Measurements from ENCODE around the gene THADA.

The THADA gene

GRCh38 chr2:43226955-43227829 lies 368.6 kb downstream of the THADA start:
- H3K27me3 ChIP-seq (ENCODE audit: control insufficient read depth, low read length) = no peaks in the 10 kb centered on the region
- H3K9me3 ChIP-seq (ENCODE audit: control insufficient read depth, insufficient read depth, low read length) = no peaks in the 10 kb centered on the region
- H3K36me3 ChIP-seq (ENCODE audit: control insufficient read depth, low read length) = peaks cover 66% of the 10 kb centered on the region
- H3K4me3 ChIP-seq (ENCODE audit: low read length) = peak overlapping the region; percentile 93
- H3F3A ChIP-seq (ENCODE audit: control insufficient read depth, insufficient read depth) = peaks cover 49% of the 10 kb centered on the region
- H3K79me2 ChIP-seq (ENCODE audit: control insufficient read depth, low read length) = peaks cover 63% of the 10 kb centered on the region
- H4K20me1 ChIP-seq (ENCODE audit: control insufficient read depth, insufficient read depth, low read depth, low read length) = peaks cover 7% of the 10 kb centered on the region; the same call in 1 of the 2 replicates
- TF ChIP-seq CTCF (IDR thresholded peaks at IDR 0.05; ENCODE audit: low read depth, low read length, poor library complexity, severe bottlenecking) = peak; percentile 55
- no peak for TF ChIP-seq EZH2phosphoT487 (IDR thresholded peaks at IDR 0.05; ENCODE audit: borderline replicate concordance, low read length)
- H3K9me2 ChIP-seq (replicated peaks; ENCODE audit: control insufficient read depth, low read length) = no peaks in the 10 kb centered on the region
- peaks cover 57% of the 10 kb centered on the region for H3K4me1 ChIP-seq (ENCODE audit: control insufficient read depth, low read length)
- H3K27ac ChIP-seq (ENCODE audit: low read depth, low read length) = peak overlapping the region; percentile 95
- H3K4me2 ChIP-seq (ENCODE audit: low read length) = peak overlapping the region; percentile 87

GRCh38 chr2:43226558-43226954 lies 369.3 kb downstream of the THADA start, which contains the start of gene ZFP36L2:
Gene ZFP36L2, minus strand, starts transcription at chr2:43226606. Its CDS starts 291 bp downstream, at chr2:43226315.
- H3K27me3 ChIP-seq (ENCODE audit: control insufficient read depth, low read length) = no peaks in the 10 kb centered on the region
- H3K4me3 ChIP-seq (ENCODE audit: low read length) = peak within 1 kb of the TSS; percentile 93
- H3K4me1 ChIP-seq (ENCODE audit: control insufficient read depth, low read length) = peaks cover 60% of the 10 kb centered on the region
- peaks cover 7% of the 10 kb centered on the region; the same call in 1 of the 2 replicates for H4K20me1 ChIP-seq (ENCODE audit: control insufficient read depth, insufficient read depth, low read depth, low read length)
- no peak for TF ChIP-seq EZH2phosphoT487 (IDR thresholded peaks at IDR 0.05; ENCODE audit: borderline replicate concordance, low read length)
- no peak for TF ChIP-seq CTCF (IDR thresholded peaks at IDR 0.05; ENCODE audit: low read depth, low read length, poor library complexity, severe bottlenecking)
- H3K27ac ChIP-seq (ENCODE audit: low read depth, low read length) = peak within 1 kb of the TSS; percentile 95
- peaks cover 56% of the 10 kb centered on the region for H3F3A ChIP-seq (ENCODE audit: control insufficient read depth, insufficient read depth)
- no peaks in the 10 kb centered on the region for H3K9me2 ChIP-seq (replicated peaks; ENCODE audit: control insufficient read depth, low read length)
- H3K4me2 ChIP-seq (ENCODE audit: low read length) = peak within 1 kb of the TSS; percentile 87
- H3K36me3 ChIP-seq (ENCODE audit: control insufficient read depth, low read length) = peaks cover 70% of the 10 kb centered on the region
- peaks cover 69% of the 10 kb centered on the region for H3K79me2 ChIP-seq (ENCODE audit: control insufficient read depth, low read length)
- H3K9me3 ChIP-seq (ENCODE audit: control insufficient read depth, insufficient read depth, low read length) = no peaks in the 10 kb centered on the region

- Histone ChIP-seq H3K4me2 (ENCODE audit: low read length) (peak overlapping the region; percentile 84), H3K36me3 (ENCODE audit: control insufficient read depth, low read length) (peaks cover 70% of the 10 kb centered on the region), H3K79me2 (ENCODE audit: control insufficient read depth, low read length) (peaks cover 75% of the 10 kb centered on the region), H3K4me3 (ENCODE audit: low read length) (peak overlapping the region; percentile 93), H3K4me1 (ENCODE audit: control insufficient read depth, low read length) (peaks cover 60% of the 10 kb centered on the region), H3F3A (ENCODE audit: control insufficient read depth, insufficient read depth) (peaks cover 61% of the 10 kb centered on the region), H3K27ac (ENCODE audit: low read depth, low read length) (peak overlapping the region; percentile 95), H3K9me2 (replicated peaks; ENCODE audit: control insufficient read depth, low read length) (no peaks in the 10 kb centered on the region), H3K27me3 (ENCODE audit: control insufficient read depth, low read length) (no peaks in the 10 kb centered on the region), H3K9me3 (ENCODE audit: control insufficient read depth, insufficient read depth, low read length) (no peaks in the 10 kb centered on the region), H4K20me1 (ENCODE audit: control insufficient read depth, insufficient read depth, low read depth, low read length) (peaks cover 7% of the 10 kb centered on the region; the same call in 1 of the 2 replicates)
- TF ChIP-seq CTCF (IDR thresholded peaks at IDR 0.05; ENCODE audit: low read depth, low read length, poor library complexity, severe bottlenecking) (no peak), EZH2phosphoT487 (IDR thresholded peaks at IDR 0.05; ENCODE audit: borderline replicate concordance, low read length) (no peak)
Observed at GRCh38 chr2:43225788-43226557, 369.9 kb downstream of the THADA start.

All from DOHH2 (cell line).